ENCODE results near the gene CTXN3.

Gene CTXN3

GRCh38 chr5:127649018-127649439 is at the start of gene CTXN3:
Gene CTXN3 (plus strand): TSS chr5:127649082. CDS start chr5:127657522, 8,440 bp downstream.
- DNase-seq, result no peak

DNA sequence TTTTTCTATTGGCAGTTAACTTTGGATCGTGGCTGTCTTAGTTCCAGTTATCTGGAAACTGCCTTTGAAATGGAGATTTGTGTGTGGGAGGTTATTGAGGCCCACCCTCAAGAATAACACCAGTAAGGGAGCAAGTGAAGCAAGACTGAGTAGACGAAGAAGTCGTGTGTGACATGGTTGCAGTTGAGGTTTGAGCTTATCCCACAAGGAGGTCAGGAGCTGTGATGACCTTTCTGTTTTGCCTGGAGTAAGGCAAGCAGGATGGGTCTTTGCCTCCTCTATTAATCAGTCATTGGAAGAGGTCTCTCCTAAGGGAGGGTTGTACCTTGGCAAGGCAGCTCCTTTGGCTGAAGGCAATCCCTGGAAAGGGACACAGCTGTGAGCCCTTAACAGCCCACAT is 49.6 kb upstream of the CTXN3 start:
- no peak for DNase-seq

DNA sequence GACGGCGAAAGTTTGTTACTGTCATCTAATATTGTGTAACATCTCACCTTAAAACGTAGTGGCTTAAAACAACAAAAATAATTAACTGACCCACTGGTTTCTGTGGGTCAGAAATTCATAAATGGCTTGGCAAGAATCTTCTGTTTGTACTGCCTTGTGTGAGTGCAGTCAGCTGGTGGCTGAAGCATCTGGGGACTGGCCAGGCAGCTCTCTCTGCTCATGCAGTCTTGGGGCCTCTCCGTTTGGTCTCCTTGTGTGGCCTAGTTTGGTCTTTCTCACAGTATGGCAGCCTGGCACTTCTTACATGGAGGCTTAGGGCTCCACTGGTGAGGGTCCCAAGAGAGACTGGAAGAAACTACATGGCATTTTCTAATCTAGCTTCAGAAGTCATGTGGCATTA is 49.0 kb upstream of the CTXN3 start:
- DNase-seq, result no peak

DNA sequence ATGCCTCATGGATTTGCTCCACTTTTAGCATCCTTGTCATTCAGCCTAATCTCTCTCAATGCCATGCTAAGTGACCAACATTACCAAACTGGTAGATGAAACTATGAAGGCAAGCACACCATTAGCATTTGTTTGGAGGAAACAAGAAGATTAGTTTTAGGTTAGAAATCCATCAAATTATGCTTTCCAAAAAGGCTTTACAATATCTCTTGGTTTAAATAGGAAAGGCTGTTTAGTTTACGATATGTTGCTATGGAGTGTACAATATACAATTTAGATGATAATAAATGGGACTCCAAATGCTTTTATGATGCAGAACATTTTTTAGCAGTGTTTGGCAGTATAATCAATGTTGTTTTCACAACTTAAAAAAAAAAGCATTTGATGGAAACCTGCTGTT is 47.8 kb upstream of the CTXN3 start:
- DNase-seq, result no peak

GRCh38 chr5:127601601-127602000 is 47.3 kb upstream of the CTXN3 start:
- DNase-seq, result no peak

- no peak for DNase-seq
Observed at GRCh38 chr5:127602481-127602880, 46.4 kb upstream of the CTXN3 start.

GRCh38 chr5:127602896-127603844 is 45.7 kb upstream of the CTXN3 start:
- no peak for DNase-seq

- DNase-seq, result no peak
Observed at GRCh38 chr5:127608077-127608660, 40.7 kb upstream of the CTXN3 start.

GRCh38 chr5:127609011-127609410 is 39.9 kb upstream of the CTXN3 start:
- DNase-seq, result no peak

DNA sequence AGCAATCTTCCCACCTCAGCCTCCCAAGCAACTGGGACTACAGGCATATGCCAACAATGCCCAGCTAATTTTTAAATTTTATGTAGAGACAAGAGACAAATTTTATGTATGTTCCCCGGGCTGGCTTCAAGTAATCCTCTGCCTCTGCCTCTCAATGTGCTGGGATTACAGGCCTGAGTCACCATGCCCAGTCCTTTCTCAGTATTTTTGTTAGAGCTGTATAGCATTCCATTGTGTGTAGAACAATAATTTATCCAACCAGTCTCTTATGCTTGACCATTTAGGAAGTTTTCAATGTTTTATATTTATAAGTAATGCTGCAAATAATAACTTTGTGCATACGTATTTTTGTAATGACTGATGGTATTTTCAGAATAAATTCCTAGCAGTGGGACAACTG is 38.9 kb upstream of the CTXN3 start:
- no peak for DNase-seq

DNA sequence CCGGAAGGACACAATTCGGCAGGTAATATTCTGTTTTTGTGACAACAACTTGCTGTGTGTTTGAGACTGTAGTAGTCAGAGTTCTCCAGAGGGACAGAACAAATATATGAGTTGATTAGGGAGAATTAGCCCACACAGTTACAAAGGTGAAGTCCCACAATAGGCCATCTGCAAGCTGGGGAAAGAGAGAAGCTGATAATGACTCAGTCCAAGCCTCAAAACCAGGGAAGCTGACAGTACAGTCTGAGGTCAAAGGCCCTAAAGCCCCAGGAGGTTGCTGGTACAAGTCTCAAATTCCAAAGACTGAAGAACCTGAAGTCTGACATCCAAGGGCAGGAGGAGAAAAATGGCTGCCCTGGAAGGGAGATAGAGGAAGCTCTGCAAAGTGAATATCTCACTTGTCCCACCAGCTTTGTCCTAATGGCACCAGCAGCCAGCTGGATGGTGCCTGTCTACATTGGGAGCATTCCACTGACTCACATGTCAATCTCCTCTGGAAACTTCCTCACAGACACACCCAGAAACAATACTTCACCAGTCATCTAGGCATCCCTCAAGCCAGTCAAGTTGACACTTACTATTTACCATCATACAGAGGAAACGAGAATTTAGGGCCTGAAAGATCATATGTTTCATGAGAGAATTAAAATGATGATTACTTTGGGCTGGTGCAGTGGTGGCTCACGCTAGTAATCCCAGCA is 36.3 kb upstream of the CTXN3 start:
- no peak for DNase-seq

DNA sequence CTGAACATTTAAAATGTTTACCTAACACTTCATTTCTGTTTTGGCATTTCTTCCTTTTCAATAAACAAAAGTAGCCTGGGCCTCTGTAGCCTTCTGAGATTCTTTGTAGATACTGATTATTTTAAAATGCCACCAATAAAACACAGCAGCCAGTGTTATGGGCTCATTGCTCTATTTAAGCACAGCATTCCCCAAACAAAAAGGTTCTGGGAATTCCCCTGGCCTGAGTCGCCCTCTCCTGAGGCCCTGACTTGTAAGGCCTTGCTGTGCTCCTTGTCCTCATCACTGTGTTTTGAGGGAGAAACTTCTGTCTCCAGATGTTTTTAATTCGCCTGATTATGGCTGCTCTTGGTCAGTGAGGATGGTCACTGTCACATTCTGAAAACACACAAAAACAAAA is 33.0 kb upstream of the CTXN3 start:
- DNase-seq, result no peak

GRCh38 chr5:127619908-127620479 is 28.9 kb upstream of the CTXN3 start:
- DNase-seq, result no peak

DNA sequence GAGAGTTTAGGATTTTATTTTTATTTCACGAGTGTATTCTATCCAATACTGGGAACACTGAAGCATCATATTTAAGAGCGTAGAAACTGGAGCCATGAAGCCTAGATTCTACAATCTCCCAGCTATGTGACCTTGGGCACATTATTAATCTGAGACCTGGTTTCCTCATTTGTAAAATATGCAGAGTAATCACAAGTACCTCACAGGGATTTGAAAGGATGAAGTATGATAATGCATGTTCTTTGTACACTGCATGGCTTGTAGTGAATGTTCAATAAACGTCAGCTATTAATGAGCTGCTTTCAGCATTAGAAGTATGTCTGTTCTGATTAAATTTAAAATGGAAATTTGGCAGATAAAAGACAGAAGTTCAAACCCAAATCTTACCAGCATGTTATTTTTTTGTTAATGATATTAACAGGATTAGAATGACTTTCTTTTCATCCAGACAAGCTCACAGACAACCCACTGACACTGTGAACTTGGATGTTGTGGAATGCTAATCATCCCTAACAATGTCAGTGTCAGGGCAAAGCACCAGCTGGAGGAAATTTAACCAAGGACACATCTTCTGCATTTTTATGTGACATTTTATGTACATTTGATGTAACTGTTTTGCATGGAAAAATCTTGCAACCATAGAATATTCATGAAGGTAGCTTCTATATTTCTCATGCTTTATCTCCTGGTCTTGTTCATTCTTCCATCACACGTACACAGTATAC is 27.1 kb upstream of the CTXN3 start:
- no peak for DNase-seq

DNA sequence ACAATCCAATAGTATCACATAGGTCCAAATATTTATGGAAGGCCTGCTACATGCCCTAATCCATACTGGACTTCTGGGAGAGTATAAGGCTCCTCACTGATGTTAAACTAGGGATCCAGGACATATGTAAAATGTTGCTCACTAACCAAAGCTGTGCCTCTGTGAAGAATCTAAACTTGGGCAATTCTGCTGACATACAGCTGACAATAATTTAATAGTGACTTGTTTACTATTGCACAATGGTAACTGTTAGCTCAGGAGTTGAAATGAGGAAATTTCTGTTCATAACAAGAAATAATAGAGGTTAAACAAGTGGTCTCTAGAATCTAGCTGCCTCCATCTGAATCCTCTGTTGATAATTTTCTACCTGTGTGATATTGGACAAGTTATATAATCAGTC is 14.9 kb upstream of the CTXN3 start:
- DNase-seq, result no peak

GRCh38 chr5:127639828-127640227 is 9.1 kb upstream of the CTXN3 start:
- no peak for DNase-seq

- no peak for DNase-seq
Observed at GRCh38 chr5:127642949-127643348, 5.9 kb upstream of the CTXN3 start.

GRCh38 chr5:127643607-127644006 is 5.3 kb upstream of the CTXN3 start:
- DNase-seq, result no peak

GRCh38 chr5:127645300-127645726 is 3.6 kb upstream of the CTXN3 start:
- DNase-seq, result no peak

DNA sequence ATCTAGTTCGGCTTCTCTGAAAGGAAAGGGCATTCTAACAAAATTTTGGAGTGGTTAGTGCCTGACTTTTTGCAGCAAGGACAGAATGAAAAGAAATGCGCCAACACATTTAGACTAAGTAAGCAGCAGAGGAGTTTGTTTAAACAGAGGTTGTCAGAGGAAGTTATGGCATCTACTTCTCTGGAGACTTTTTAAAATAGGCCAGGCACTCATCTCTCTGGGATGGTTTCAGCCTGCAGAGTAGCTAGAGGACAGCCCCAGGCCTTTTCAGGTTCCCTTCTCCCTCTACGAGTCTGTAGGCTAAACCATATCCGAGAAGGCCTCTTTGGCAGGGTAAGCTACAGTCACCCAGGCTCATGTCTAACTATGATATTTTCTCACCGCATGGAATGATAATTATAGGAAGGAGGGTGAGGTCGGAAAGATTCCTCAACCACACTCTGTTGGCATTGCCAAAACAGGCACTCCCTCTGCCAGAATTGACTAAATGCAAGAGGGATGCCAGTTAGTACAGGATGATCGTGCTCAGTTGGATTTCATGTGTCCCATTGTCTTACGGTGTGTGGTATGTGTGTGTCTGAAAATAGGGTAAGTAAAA is 1.4 kb upstream of the CTXN3 start:
- DNase-seq, result no peak

DNA sequence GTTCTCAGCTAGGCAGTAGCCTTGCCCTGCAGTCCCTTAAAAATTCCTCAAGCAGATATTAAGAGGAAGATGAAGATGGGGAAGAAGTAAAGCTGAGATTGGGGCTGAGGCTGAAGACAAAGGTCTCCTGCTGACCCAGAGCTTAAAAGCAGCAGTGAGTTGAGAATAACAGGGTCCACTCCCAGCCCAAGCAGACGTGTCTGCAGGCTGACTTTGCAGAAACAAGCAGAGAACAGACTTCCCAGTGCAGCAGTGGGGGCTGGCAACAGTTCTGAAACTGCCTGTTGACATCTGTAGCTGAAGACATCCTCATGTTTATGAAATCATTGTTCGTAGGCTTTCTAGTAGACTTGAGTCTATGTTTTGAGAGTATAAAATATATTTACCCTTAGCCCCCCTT is 1.1 kb downstream of the CTXN3 start:
- DNase-seq, result no peak

DNA sequence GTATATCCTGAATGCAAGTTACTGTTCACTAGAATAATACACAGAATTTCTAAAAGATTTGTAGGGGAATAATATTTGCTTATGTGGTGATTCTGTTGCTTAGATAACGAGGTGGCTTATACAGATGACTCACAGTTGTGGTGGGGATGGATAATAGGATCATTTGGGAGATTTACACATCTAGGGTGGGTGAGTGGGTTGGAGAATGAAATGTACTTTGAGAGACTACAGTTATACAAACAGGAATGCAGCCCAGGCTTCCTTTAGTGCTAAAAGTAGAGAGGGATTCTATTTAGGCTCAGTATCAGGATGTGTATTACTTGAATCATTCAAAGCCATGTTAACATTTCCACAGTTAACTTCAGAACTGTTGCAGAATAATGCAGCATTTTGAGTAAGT is 1.8 kb downstream of the CTXN3 start:
- DNase-seq, result no peak

Measured in stimulated activated CD4-positive, alpha-beta T cell treated with anti-CD3 and anti-CD28 coated beads, Interleukin-15, amount 100 ng/mL, for 24 hours (primary cell).